Measurements from ENCODE around the gene NEK6. TPM values are rescaled to one million over a fixed set of nuclear protein-coding genes. Genes with fewer than 3 reads are reported as not detected.

NEK6 gene
- total and polyA plus RNA-seq, 10 of the 15 experiments (the other 5 are each of a cell fraction or from before 2014, with no cell fraction given): 31.3 to 161 (median 89.2) TPM

GRCh38 chr9:124386201-124386600 is 128.5 kb downstream of the NEK6 start (continued):
- TF ChIP-seq IRF3 (IDR thresholded peaks at IDR 0.05) (no peak), NR2C1 (IDR thresholded peaks at IDR 0.05) (no peak), SMAD1 (IDR thresholded peaks at IDR 0.05; ENCODE audit: low read depth, partially characterized antibody) (no peak), MYB (IDR thresholded peaks at IDR 0.05; ENCODE audit: borderline replicate concordance, low read depth, low read length) (no peak)

- no peaks in the 10 kb centered on the region for H3K27me3 ChIP-seq (replicated peaks in 1 of 2; ENCODE audit: control insufficient read depth in 2 of 2, insufficient read depth in 2 of 2, low read length in 1 of 2)
- POLR2A ChIA-PET: interaction anchor here (0.6 kb wide), 1 partner anchor 22 kb away, joined by 3 read pairs; no protein-coding TSS in a partner anchor
- SMC1A ChIA-PET (ENCODE audit: uncharacterized antibody, unreplicated experiment): interaction anchor here (1.2 to 3.4 kb wide), 3 partner anchors 262 to 333 kb away, joined by 3 to 12 read pairs (median 10); no protein-coding TSS in a partner anchor
- no peak overlapping the region for H3K9ac ChIP-seq (ENCODE audit: control insufficient read depth, insufficient read depth, low read length)
- FAIRE-seq (no peak), ATAC-seq (no peak; the same call in 2 of the 3 replicates), DNase-seq (ENCODE audit: low read depth, low spot score) (no peak)
- H3K4me2 ChIP-seq (ENCODE audit: control insufficient read depth, insufficient read depth): no peak overlapping the region
- no peaks in the 10 kb centered on the region for H3K9me3 ChIP-seq (replicated peaks; ENCODE audit: control insufficient read depth, insufficient read depth, low read length)
- CTCF ChIA-PET: interaction anchor here (0.6 to 4.4 kb wide), 15 partner anchors 9 to 567 kb away, joined by 3 to 33 read pairs (median 5); no protein-coding TSS in a partner anchor
- no peaks in the 10 kb centered on the region for H3K4me1 ChIP-seq (ENCODE audit: control insufficient read depth, insufficient read depth, low read length)
- intact Hi-C loops (cut with micrococcal nuclease; ENCODE audit: unreplicated experiment): loop anchor here (10.0 kb wide), 1 partner anchor 264 kb away; no protein-coding TSS in a partner anchor
- no TSS peak for BruUV-seq (replicated peaks)
- RAD21 ChIA-PET (ENCODE audit: unreplicated experiment): interaction anchor here (1.4 to 3.6 kb wide), 4 partner anchors 149 to 348 kb away, joined by 3 to 12 read pairs (median 4); no protein-coding TSS in a partner anchor
- no peak overlapping the region for H3K4me3 ChIP-seq
- no peak overlapping the region for H3K27ac ChIP-seq (ENCODE audit: control insufficient read depth, insufficient read depth)
- H2AFZ ChIP-seq (ENCODE audit: control insufficient read depth, low read depth, low read length): no peak overlapping the region
- no peaks in the 10 kb centered on the region; the same call in 1 of the 2 replicates for H4K20me1 ChIP-seq (ENCODE audit: control insufficient read depth, insufficient read depth)
- WGBS (ENCODE audit: insufficient coverage, insufficient replicate concordance, low lambda C conversion rate, missing lambda C conversion rate): 87% methylated on average over 12 of the region's 12 CpGs
- peaks cover 37% of the 10 kb centered on the region for H3K79me2 ChIP-seq (ENCODE audit: control insufficient read depth, insufficient read depth, low read length)
- in situ Hi-C loops (cut with MboI): no loop called here
- H3K36me3 ChIP-seq (ENCODE audit: control insufficient read depth in 2 of 2, insufficient read depth in 2 of 2, low read length in 1 of 2): peaks cover 4 to 21% of the 10 kb centered on the region in 2 experiments; a peak in 3 of 4 replicates
- no peak for TF ChIP-seq FOXM1 (IDR thresholded peaks at IDR 0.05; ENCODE audit: low read depth, low read length)
- TF ChIP-seq ZNF274 (IDR thresholded peaks at IDR 0.05; ENCODE audit: insufficient read depth, insufficient read length): no peak
- TF ChIP-seq USF1 (IDR thresholded peaks at IDR 0.05; ENCODE audit: borderline replicate concordance, extremely low read length, insufficient read depth, low read depth, low read length): no peak
- TF ChIP-seq PKNOX1 (IDR thresholded peaks at IDR 0.05): no peak
- no peak for TF ChIP-seq DPF2 (IDR thresholded peaks at IDR 0.05)
- TF ChIP-seq RBBP5 (conservative IDR thresholded peaks at IDR 0.05): no peak
- no peak for TF ChIP-seq ASH2L (IDR thresholded peaks at IDR 0.05; ENCODE audit: borderline replicate concordance, low read depth)
- no peak for TF ChIP-seq ZBTB33 (IDR thresholded peaks at IDR 0.05)
- no peak for TF ChIP-seq RB1 (IDR thresholded peaks at IDR 0.05; ENCODE audit: borderline replicate concordance)
- TF ChIP-seq ATF2 (IDR thresholded peaks at IDR 0.05; ENCODE audit: low read length): no peak
- no peak for TF ChIP-seq BHLHE40 (IDR thresholded peaks at IDR 0.05; ENCODE audit: borderline replicate concordance in 1 of 2, low read depth in 2 of 2, low read length in 1 of 2)
Measured at GRCh38 chr9:124388275-124389048, 130.7 kb downstream of the NEK6 start.

All from GM12878 (cell line).